ENCODE measurements around the gene TPST1.

The TPST1 gene

DNA sequence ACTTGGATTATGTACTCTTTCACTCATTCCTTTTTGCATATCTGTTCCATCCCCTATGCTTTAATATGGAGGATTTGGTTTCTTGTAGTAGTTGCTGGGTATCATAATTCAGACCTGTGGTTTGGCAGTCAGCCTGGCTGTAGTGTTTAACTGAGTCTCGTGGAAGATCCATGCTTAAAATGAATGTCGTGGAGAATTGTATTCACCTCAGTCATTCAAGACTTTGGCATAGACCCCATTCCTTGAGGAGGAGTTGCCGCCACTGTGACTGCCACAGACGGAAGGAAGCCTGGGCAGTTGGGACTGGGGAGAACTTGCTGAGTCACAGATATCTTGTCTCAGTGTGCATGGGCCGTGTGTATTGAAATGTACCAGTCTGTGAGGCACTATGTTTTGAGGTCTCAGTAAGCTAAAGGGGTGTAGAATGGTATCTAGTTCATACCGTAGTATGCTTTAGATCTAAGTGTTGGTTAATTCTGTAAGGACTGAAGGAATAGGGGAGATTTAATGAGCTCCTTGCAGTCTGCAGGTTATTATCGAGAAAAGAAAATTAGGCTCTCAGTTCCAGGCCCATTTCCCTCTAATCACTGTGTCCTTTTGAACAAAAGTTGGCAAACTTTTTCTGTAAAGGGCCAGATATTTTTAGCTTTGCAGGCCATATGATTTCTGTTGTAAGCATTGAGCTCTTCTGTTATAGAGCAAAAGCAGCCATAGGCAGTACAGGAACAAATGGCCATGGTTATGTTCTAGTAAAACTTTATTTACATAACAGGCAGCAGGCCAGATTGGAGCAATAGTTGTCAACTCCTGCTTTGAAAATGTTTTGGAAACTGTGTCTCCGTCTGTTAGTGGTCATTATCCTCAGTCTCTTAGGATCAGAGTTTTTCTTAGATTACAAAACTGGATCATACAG, 76.8 kb downstream of the TPST1 start:
- peak; percentile 40 for DNase-seq (ENCODE audit: low read depth)
- H3K4me3 ChIP-seq (ENCODE audit: low read depth, low read length): no peak overlapping the region
- TF ChIP-seq, protein P1, sequence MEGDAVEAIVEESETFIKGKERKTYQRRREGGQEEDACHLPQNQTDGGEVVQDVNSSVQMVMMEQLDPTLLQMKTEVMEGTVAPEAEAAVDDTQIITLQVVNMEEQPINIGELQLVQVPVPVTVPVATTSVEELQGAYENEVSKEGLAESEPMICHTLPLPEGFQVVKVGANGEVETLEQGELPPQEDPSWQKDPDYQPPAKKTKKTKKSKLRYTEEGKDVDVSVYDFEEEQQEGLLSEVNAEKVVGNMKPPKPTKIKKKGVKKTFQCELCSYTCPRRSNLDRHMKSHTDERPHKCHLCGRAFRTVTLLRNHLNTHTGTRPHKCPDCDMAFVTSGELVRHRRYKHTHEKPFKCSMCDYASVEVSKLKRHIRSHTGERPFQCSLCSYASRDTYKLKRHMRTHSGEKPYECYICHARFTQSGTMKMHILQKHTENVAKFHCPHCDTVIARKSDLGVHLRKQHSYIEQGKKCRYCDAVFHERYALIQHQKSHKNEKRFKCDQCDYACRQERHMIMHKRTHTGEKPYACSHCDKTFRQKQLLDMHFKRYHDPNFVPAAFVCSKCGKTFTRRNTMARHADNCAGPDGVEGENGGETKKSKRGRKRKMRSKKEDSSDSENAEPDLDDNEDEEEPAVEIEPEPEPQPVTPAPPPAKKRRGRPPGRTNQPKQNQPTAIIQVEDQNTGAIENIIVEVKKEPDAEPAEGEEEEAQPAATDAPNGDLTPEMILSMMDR (IDR thresholded peaks at IDR 0.05; ENCODE audit: control insufficient read depth, extremely low read depth, insufficient read depth): no peak

DNA sequence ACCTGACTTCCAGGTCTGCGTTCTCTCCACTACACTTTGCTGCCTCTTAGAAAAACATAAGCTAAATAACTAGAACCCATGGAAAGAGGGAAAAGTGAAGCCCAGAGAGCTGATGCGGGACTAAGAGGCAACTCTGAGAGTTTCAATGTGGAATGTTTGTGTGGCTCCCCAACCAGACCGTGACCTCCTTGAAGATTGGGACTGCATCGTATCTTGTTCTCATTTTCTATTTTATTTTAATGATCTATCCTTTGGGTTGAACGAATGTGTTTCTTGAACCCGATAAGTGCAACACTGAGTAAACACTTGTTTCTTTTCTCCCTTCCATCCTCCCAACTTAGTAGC, 77.4 kb downstream of the TPST1 start:
- DNase-seq (ENCODE audit: low read depth): no peak
- H3K4me3 ChIP-seq (ENCODE audit: low read depth, low read length): no peak overlapping the region
- TF ChIP-seq, protein P1 (IDR thresholded peaks at IDR 0.05; ENCODE audit: control insufficient read depth, extremely low read depth, insufficient read depth): no peak

DNA sequence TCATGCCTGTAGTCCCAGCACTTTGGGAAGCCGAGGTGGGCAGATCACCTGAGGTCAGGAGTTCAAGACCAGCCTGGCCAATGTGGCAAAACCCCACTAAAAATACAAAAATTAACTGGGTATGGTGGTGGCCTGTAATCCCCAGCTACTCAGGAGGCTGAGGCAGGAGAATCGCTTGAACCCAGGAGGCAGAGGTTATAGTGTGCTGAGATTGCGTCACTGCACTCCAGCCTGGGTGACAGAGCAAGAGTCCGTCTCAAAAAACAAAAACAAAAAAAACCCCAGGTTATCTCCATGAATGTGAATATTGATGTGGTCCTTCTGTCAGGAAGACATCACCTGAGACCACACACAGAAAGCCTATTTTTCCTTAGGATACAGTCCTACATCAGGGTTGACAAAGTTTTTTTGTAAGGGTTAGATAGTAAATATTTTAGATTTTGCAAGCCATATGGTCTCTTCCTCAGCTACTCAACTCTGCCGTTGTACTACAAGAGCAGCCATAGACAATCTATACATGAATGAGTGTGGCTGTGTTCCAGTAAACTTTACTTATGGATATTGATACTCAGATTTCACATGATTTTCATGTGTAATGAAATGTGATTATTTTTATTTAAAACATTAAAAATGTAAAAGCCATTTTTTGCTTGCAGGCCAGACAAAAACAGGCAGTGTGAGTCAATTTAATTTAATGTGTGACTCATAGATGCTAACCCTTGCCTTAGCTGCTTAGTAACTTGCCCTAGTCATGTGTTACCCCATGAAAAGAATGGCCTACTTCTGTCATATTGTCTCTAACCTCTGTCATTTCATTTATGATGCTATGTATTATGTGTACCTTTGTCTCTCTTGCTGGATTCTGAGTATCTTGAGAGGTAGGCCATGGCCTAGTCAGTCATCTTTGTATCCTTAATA, 78.1 kb downstream of the TPST1 start:
- TF ChIP-seq, protein P1 (IDR thresholded peaks at IDR 0.05; ENCODE audit: control insufficient read depth, extremely low read depth, insufficient read depth): no peak
- H3K4me3 ChIP-seq (ENCODE audit: low read depth, low read length): no peak overlapping the region
- no peak for DNase-seq (ENCODE audit: low read depth)

DNA sequence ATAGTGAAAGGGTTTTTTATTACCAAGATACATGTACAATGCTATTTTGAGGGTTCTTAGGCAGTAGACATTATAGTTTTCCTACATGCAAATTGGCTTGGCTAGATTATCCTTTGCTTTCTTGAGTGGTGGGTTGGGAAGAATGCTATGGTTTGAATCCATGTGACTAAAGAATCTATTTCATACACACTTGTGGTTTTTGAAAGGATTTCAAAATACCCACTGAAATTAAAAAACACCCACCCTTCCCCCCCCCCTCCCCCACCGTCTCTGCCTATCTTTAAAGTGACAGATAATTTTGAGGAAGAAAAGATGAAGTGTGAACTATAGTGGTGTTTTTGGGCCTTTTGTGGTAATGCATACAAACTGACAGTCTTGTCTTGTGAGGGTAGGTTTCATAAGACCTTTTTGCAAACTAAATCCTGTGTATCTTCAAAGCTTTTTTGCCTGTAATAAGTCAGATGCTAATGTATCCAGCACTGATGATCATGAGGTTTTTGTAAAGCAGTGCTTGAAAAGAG, 90.9 kb downstream of the TPST1 start:
- no peak for DNase-seq (ENCODE audit: low read depth)
- H3K4me3 ChIP-seq (ENCODE audit: low read depth, low read length): no peak overlapping the region
- TF ChIP-seq, protein P1 (IDR thresholded peaks at IDR 0.05; ENCODE audit: control insufficient read depth, extremely low read depth, insufficient read depth): no peak

DNA sequence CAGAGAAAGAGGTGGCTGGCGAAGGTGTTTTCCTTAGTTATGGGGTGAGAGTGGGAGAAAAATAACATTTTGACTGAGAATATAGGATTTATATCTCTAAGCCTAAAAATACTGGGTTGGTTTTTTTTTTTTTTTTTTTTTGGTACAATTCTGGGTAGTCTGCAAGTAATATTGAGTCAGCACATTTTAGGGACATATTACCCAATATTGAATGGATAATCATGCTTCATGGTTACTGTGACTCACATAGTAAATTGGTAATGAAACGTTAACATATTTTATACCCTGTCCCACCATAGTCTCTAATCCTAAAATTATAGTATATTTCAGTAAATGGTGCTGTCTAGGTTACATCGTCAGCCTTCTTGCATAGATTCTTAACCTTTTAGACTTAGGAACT, 91.4 kb downstream of the TPST1 start:
- TF ChIP-seq, protein P1 (IDR thresholded peaks at IDR 0.05; ENCODE audit: control insufficient read depth, extremely low read depth, insufficient read depth): no peak
- DNase-seq (ENCODE audit: low read depth): no peak
- no peak overlapping the region for H3K4me3 ChIP-seq (ENCODE audit: low read depth, low read length)

DNA sequence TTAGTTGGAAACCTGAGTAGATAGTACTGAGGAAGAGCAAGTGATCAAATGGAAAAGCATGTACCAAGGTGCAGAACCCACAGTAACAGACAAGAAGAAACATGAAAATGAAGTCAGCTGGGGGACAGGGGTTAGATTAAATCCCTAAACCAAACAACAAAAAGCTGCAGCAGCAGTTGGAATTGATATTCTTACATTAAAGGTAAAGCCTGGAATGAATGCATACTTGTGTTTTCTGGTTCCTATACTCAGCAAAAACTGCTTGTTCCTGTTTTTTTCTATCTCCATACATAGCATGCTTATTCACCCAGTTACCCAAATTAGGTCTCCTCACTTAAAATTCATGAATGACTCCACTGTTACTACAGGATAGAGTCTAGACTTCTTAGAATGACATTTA, 92.4 kb downstream of the TPST1 start:
- TF ChIP-seq, protein P1 (IDR thresholded peaks at IDR 0.05; ENCODE audit: control insufficient read depth, extremely low read depth, insufficient read depth): no peak
- no peak for DNase-seq (ENCODE audit: low read depth)
- no peak overlapping the region for H3K4me3 ChIP-seq (ENCODE audit: low read depth, low read length)
